ENCODE results near the gene ZNF253. TPM values are rescaled to one million over a fixed set of nuclear protein-coding genes. Genes with fewer than 3 reads are reported as not detected.
"Not testable (repeated sequence)": the region's sequence is repeated elsewhere in the genome, so short reads cannot be mapped to it uniquely, and the experiment has no call there.

ZNF253 gene
- total RNA-seq, 6 experiments from 2014 or later, result 2.9 to 4.4 (median 3.5) TPM

DNA sequence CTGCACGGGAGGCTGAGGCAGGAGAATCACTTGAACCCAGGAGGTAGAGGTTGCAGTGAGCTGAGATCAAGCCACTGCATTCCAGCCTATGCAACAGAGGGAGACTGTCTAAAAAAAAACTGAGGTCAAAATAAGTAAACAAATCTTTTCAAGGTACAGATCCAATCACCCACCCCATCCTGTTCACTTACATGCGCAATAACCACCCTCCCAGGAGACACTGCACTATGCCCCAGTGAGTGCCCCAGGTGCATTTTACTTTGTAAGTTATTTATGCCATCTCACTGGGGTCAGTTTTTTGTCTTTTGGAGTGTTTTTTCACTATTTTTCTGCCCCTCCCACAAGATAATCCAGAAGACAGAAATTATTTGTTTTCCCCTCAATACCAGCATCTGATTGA, 6.9 kb upstream of the ZNF253 start:
- H3K27ac Mint-ChIP-seq, result no peak overlapping the region
- H3K9me3 Mint-ChIP-seq, result peaks cover 68% of the 10 kb centered on the region
- peaks cover 18% of the 10 kb centered on the region for H3K36me3 Mint-ChIP-seq (ENCODE audit: low read depth)
- H3K27me3 Mint-ChIP-seq (ENCODE audit: insufficient read depth), result no peaks in the 10 kb centered on the region; the same call in 1 of the 2 replicates
- H3K4me3 Mint-ChIP-seq, result no peak overlapping the region
- no peaks in the 10 kb centered on the region for H3K4me1 Mint-ChIP-seq (ENCODE audit: low read depth)
- DNase-seq, result no peak
- TF ChIP-seq, protein P1, sequence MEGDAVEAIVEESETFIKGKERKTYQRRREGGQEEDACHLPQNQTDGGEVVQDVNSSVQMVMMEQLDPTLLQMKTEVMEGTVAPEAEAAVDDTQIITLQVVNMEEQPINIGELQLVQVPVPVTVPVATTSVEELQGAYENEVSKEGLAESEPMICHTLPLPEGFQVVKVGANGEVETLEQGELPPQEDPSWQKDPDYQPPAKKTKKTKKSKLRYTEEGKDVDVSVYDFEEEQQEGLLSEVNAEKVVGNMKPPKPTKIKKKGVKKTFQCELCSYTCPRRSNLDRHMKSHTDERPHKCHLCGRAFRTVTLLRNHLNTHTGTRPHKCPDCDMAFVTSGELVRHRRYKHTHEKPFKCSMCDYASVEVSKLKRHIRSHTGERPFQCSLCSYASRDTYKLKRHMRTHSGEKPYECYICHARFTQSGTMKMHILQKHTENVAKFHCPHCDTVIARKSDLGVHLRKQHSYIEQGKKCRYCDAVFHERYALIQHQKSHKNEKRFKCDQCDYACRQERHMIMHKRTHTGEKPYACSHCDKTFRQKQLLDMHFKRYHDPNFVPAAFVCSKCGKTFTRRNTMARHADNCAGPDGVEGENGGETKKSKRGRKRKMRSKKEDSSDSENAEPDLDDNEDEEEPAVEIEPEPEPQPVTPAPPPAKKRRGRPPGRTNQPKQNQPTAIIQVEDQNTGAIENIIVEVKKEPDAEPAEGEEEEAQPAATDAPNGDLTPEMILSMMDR (IDR thresholded peaks at IDR 0.05), result no peak

DNA sequence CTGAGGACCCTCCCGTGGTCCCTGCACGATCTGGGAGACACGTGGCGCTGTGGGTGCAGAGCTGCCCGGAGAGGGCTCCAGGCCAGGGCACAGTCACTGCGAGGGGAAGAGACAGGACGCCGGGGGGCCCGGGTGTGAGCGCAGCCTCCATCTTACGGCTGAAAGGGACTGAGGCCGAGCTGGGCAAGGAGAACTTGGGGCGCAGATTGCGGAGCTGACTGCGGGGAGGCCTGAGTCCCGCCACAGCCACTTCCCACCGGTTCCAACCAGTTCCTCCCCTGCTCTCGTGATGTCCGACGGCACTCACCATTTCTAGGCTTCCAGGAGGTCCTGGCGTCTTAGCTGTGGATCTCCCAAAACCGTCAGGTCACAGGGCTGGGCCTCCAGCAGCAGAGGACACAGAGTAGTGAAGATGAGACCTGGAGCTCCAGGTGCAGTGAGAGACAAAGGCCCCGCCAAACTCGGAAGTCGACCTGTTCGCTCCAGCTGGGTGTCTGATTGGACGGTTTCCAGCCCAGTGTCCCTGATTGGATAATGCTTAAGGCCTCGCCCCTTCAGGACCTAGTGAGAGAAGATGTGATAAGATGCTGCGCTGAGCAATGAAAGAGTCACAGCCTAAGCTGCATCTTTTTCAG, 4.8 kb upstream of the ZNF253 start:
- H3K27me3 Mint-ChIP-seq (ENCODE audit: insufficient read depth), result peaks cover 1% of the 10 kb centered on the region
- peaks cover 18% of the 10 kb centered on the region for H3K36me3 Mint-ChIP-seq (ENCODE audit: low read depth)
- H3K4me3 Mint-ChIP-seq, result no peak overlapping the region
- no peaks in the 10 kb centered on the region for H3K4me1 Mint-ChIP-seq (ENCODE audit: low read depth)
- H3K9me3 Mint-ChIP-seq, result peaks cover 57% of the 10 kb centered on the region
- H3K27ac Mint-ChIP-seq, result no peak overlapping the region
- no peak for DNase-seq
- TF ChIP-seq, protein P1 (IDR thresholded peaks at IDR 0.05), result no peak

DNA sequence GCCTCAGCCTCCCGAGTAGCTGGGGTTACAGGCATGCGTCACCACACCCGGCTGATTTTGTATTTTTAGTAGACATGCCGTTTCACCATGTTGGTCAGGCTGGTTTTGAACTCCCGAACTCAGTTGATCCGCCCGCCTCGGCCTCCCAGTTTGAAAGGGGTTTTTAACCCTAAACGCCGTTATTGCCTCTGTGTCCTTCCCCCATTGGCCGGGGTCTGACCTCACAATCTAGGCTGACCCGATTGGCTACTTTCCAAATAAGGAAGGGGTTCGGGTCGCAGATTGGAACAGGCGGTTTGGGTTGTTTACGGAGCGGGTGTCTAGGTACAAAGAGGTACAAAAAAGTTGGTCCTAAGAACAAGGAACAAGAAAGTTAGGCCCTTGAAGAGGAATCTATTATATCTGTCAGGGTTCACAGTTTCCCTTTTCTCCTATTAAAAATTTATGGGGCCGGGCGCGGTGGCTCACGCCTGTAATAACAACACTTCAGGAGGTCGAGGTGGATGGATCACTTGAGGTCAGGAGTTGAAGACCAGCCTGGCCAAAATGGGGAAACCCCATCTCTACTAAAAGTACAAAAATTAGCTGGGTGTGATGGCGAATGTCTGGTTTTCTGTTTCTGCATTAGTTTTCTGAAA, 1.0 kb downstream of the ZNF253 start:
- TF ChIP-seq, protein P1 (IDR thresholded peaks at IDR 0.05), result no peak
- Mint-ChIP-seq H3K27ac (peak overlapping the region; percentile 99), H3K4me3 (peak overlapping the region; percentile 100), H3K9me3 (peaks cover 65% of the 10 kb centered on the region), H3K4me1 (ENCODE audit: low read depth) (0 out of 2 replicates have a peak, but pooled peaks cover 13% of the 10 kb centered on the region), H3K36me3 (ENCODE audit: low read depth) (peaks cover 53% of the 10 kb centered on the region), H3K27me3 (ENCODE audit: insufficient read depth) (peaks cover 1% of the 10 kb centered on the region)
- no peak for DNase-seq

DNA sequence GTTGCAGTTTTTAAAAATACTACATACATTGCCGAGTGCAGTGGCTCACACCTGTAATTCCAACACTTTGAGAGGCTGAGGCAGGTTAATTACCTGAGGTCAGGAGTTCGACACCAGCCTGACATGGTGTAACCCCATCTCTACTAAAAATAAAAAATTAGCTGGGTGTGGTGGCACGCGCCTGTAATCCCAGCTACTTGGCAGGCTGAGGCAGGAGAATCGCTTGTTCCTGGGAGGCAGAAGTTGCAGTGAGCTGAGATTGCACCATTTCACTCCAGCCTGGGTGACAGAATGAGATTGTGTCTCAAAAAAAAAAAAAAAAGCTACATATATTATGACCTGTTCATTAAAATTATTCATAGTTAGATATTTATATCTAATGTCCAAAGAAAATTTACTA, 4.4 kb downstream of the ZNF253 start:
- H3K27me3 Mint-ChIP-seq (ENCODE audit: insufficient read depth); DNase-seq; H3K27ac Mint-ChIP-seq; H3K4me3 Mint-ChIP-seq: not testable (repeated sequence)
- H3K4me1 Mint-ChIP-seq (ENCODE audit: low read depth), result 0 out of 2 replicates have a peak, but pooled peaks cover 13% of the 10 kb centered on the region
- peaks cover 66% of the 10 kb centered on the region for H3K36me3 Mint-ChIP-seq (ENCODE audit: low read depth)
- H3K9me3 Mint-ChIP-seq, result peaks cover 73% of the 10 kb centered on the region

DNA sequence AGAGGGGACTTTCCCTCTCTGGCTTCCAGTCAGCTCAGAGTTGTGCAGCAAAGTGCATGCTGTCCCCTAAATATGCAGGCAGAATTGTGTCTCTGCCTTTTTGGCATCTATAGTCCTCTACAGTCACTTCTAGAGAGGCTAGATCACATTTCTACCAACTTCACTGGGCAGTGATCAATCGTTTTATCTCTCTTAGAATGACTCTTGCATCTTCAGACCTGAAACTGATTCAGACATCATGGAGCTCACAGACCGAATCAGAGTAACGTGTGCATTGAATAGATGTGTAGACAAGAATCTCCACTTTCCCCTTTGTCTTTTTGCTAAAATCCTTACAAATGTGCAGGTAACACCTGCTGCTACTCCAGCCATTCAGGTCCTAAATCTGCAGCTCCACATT, 6.2 kb downstream of the ZNF253 start:
- Mint-ChIP-seq H3K27me3 (ENCODE audit: insufficient read depth) (no peaks in the 10 kb centered on the region), H3K4me3 (no peak overlapping the region), H3K27ac (no peak overlapping the region), H3K36me3 (ENCODE audit: low read depth) (peaks cover 68% of the 10 kb centered on the region), H3K4me1 (ENCODE audit: low read depth) (0 out of 2 replicates have a peak, but pooled peaks cover 7% of the 10 kb centered on the region), H3K9me3 (peaks cover 77% of the 10 kb centered on the region)
- no peak for DNase-seq
- TF ChIP-seq, protein P1 (IDR thresholded peaks at IDR 0.05), result no peak

DNA sequence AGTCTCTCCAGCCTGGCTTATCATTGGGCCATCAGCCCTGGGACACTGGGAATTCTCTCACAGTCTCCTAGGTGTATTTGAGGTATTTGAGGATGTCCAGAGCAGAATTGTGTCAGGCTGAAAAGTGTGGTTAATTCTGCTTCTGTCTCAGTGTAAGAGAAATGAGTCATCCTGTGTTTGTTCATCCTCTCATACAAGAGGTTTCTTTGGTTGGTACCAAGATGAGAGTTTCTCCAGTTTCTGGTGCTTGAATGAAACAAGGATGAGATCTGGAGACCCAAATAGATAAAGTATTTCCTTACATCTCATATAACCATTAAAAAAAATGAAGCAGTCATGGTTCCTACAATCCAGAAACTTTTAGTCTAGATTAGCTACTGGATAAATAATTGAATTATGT, 7.7 kb downstream of the ZNF253 start:
- H3K36me3 Mint-ChIP-seq (ENCODE audit: low read depth), result peaks cover 62% of the 10 kb centered on the region

More for the DNA sequence above, 7.7 kb downstream of the ZNF253 start:
- no peaks in the 10 kb centered on the region for H3K27me3 Mint-ChIP-seq (ENCODE audit: insufficient read depth)
- no peaks in the 10 kb centered on the region for H3K4me1 Mint-ChIP-seq (ENCODE audit: low read depth)
- H3K27ac Mint-ChIP-seq, result no peak overlapping the region
- H3K4me3 Mint-ChIP-seq, result no peak overlapping the region
- DNase-seq, result no peak
- TF ChIP-seq, protein P1 (IDR thresholded peaks at IDR 0.05), result no peak
- peaks cover 72% of the 10 kb centered on the region for H3K9me3 Mint-ChIP-seq
